ENCODE results near the gene MTMR12.

Gene MTMR12

DNA sequence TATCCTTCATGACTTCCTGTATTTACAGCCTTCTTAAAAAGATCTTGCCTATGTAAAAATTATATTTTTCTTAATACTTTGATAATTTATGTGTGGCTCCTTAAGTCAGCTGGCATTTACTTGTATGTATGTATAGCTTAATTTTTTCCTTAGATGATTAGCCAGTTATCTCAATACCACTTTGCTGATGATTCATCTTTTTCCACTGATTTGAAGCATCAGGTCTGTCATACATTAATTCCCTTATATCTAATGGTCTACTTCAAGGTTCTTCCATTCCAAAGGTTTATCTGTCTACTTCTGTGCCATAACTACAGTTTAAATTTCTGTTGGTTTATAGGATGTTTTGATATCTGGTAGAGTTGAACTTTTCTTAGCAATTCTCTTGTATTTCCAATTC lies 44.9 kb upstream of the MTMR12 start:
- TF ChIP-seq, protein P1, sequence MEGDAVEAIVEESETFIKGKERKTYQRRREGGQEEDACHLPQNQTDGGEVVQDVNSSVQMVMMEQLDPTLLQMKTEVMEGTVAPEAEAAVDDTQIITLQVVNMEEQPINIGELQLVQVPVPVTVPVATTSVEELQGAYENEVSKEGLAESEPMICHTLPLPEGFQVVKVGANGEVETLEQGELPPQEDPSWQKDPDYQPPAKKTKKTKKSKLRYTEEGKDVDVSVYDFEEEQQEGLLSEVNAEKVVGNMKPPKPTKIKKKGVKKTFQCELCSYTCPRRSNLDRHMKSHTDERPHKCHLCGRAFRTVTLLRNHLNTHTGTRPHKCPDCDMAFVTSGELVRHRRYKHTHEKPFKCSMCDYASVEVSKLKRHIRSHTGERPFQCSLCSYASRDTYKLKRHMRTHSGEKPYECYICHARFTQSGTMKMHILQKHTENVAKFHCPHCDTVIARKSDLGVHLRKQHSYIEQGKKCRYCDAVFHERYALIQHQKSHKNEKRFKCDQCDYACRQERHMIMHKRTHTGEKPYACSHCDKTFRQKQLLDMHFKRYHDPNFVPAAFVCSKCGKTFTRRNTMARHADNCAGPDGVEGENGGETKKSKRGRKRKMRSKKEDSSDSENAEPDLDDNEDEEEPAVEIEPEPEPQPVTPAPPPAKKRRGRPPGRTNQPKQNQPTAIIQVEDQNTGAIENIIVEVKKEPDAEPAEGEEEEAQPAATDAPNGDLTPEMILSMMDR (IDR thresholded peaks at IDR 0.05; ENCODE audit: poor library complexity, severe bottlenecking), result no peak
- no peaks in the 10 kb centered on the region for H3K4me1 ChIP-seq (ENCODE audit: insufficient read depth, poor library complexity, severe bottlenecking)
- H3K27ac ChIP-seq (ENCODE audit: poor library complexity, severe bottlenecking), result no peak overlapping the region
- no peak overlapping the region for H3K4me3 ChIP-seq (ENCODE audit: severe bottlenecking)
- ATAC-seq (ENCODE audit: low read depth), result no peak
- peaks cover 83% of the 10 kb centered on the region for H3K36me3 ChIP-seq (ENCODE audit: low read depth)
- no peaks in the 10 kb centered on the region for H3K27me3 ChIP-seq (ENCODE audit: insufficient read depth, poor library complexity, severe bottlenecking)
- no peak for DNase-seq (ENCODE audit: low spot score)
- no peaks in the 10 kb centered on the region for H3K9me3 ChIP-seq (ENCODE audit: severe bottlenecking)

DNA sequence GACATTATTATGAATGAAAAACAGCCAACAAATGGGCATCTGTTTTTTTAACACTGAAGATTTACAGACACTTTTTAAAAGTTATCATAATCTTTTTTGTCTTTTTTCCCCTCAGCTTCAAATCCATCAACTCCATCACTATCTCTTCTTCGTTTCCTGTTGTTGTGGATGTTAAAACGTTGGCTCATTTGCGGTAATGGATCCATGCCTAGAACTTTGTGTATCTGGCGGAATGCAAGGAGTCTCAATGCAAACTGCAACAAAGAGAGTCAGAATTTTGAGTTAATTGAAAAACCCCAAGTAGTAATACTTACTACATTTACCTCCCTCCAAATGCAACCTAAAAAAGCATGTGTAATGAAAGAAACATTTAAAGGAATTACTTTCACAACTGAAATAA lies 42.9 kb upstream of the MTMR12 start:
- H3K36me3 ChIP-seq (ENCODE audit: low read depth), result peaks cover 65% of the 10 kb centered on the region
- TF ChIP-seq, protein P1 (IDR thresholded peaks at IDR 0.05; ENCODE audit: poor library complexity, severe bottlenecking), result no peak
- H3K27me3 ChIP-seq (ENCODE audit: insufficient read depth, poor library complexity, severe bottlenecking), result no peaks in the 10 kb centered on the region
- DNase-seq (ENCODE audit: low spot score) (no peak), ATAC-seq (ENCODE audit: low read depth) (no peak)
- H3K9me3 ChIP-seq (ENCODE audit: severe bottlenecking), result no peaks in the 10 kb centered on the region
- no peaks in the 10 kb centered on the region for H3K4me1 ChIP-seq (ENCODE audit: insufficient read depth, poor library complexity, severe bottlenecking)
- no peak overlapping the region for H3K27ac ChIP-seq (ENCODE audit: poor library complexity, severe bottlenecking)
- H3K4me3 ChIP-seq (ENCODE audit: severe bottlenecking), result no peak overlapping the region

DNA sequence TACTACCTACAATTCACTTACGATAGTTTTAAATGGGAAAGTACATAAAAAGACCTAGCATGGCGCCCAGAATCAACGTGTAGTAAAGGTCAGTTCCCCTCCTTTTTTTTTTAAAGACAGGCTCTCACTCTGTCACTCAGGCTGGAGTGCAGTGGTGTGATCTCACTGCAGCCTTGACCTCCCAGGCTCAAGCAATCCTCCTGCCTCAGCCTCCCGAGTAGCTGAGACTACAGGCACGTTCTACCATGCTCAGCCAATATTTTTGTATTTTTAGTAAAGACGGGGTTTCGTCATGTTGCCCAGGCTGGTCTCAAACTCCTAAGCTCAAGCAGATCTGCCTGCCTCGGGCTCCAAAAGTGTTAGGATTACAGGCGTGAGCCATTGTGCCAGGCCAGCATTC lies 40.7 kb upstream of the MTMR12 start:
- TF ChIP-seq, protein P1 (IDR thresholded peaks at IDR 0.05; ENCODE audit: poor library complexity, severe bottlenecking), result no peak
- Histone ChIP-seq H3K36me3 (ENCODE audit: low read depth) (peaks cover 47% of the 10 kb centered on the region), H3K4me1 (ENCODE audit: insufficient read depth, poor library complexity, severe bottlenecking) (no peaks in the 10 kb centered on the region), H3K4me3 (ENCODE audit: severe bottlenecking) (no peak overlapping the region), H3K9me3 (ENCODE audit: severe bottlenecking) (no peaks in the 10 kb centered on the region), H3K27me3 (ENCODE audit: insufficient read depth, poor library complexity, severe bottlenecking) (no peaks in the 10 kb centered on the region), H3K27ac (ENCODE audit: poor library complexity, severe bottlenecking) (no peak overlapping the region)
- DNase-seq (ENCODE audit: low spot score), result no peak
- ATAC-seq (ENCODE audit: low read depth), result no peak

DNA sequence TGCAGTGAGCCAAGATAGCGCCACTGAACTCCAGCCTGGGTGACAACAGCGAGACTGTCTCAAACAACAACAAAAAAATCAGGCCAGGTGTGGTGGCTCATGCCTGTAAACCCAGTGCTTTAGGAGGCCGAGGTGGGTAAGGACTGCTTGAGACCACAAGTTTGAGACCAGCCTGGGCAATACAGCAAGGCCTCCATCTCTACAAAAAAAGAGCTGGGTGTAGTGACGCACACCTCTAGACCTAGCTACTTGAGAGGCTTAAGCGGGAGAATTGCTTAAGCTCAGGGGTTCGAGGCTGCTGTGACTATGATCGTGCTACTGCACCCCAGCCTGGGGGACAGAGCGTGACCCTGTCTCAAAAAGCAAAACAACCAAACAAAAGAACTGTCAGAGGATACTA lies 39.9 kb upstream of the MTMR12 start:
- ATAC-seq (ENCODE audit: low read depth) (no peak; the same call in 2 of the 3 replicates), DNase-seq (ENCODE audit: low spot score) (no peak)
- H3K27ac ChIP-seq (ENCODE audit: poor library complexity, severe bottlenecking), result no peak overlapping the region
- TF ChIP-seq, protein P1 (IDR thresholded peaks at IDR 0.05; ENCODE audit: poor library complexity, severe bottlenecking), result no peak
- no peak overlapping the region for H3K4me3 ChIP-seq (ENCODE audit: severe bottlenecking)
- no peaks in the 10 kb centered on the region for H3K9me3 ChIP-seq (ENCODE audit: severe bottlenecking)
- no peaks in the 10 kb centered on the region for H3K27me3 ChIP-seq (ENCODE audit: insufficient read depth, poor library complexity, severe bottlenecking)
- no peaks in the 10 kb centered on the region for H3K4me1 ChIP-seq (ENCODE audit: insufficient read depth, poor library complexity, severe bottlenecking)
- H3K36me3 ChIP-seq (ENCODE audit: low read depth), result peaks cover 39% of the 10 kb centered on the region

DNA sequence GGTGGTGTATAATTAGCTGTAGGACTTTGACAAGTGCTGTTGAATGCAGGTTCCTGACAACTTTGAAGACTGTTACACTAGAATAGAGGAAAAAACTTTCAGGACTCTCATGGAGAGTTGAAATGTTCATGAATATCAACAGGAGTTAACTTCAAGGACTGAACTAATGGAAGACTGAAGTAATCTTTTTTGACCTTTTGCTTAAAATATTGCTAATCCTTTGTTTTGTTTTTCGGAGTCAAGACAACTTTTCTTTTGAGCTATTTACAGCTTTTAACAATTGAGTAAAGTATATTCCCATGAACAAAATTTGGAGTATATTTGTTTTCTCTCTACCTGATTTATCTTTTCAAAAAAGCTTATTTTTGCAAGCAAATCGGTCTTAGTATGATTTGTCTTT lies 34.1 kb upstream of the MTMR12 start:
- TF ChIP-seq, protein P1 (IDR thresholded peaks at IDR 0.05; ENCODE audit: poor library complexity, severe bottlenecking), result no peak

More for the DNA sequence above, 34.1 kb upstream of the MTMR12 start:
- Histone ChIP-seq H3K4me3 (ENCODE audit: severe bottlenecking) (no peak overlapping the region), H3K36me3 (ENCODE audit: low read depth) (no peaks in the 10 kb centered on the region), H3K9me3 (ENCODE audit: severe bottlenecking) (peaks cover 2% of the 10 kb centered on the region), H3K27me3 (ENCODE audit: insufficient read depth, poor library complexity, severe bottlenecking) (no peaks in the 10 kb centered on the region), H3K27ac (ENCODE audit: poor library complexity, severe bottlenecking) (no peak overlapping the region), H3K4me1 (ENCODE audit: insufficient read depth, poor library complexity, severe bottlenecking) (no peaks in the 10 kb centered on the region)
- DNase-seq (ENCODE audit: low spot score), result no peak
- ATAC-seq (ENCODE audit: low read depth), result no peak

Data from RWPE2 (cell line).